ENCODE results near the gene ACIN1. TPM values are rescaled to one million over a fixed set of nuclear protein-coding genes. Genes with fewer than 3 reads are reported as not detected.

ACIN1 gene
- total and polyA plus RNA-seq, 9 of the 15 experiments (the other 6 are each of a cell fraction or from before 2014, with no cell fraction given): 5.0 to 196 (median 129) TPM

GRCh38 chr14:23056956-23057756, 37.8 kb downstream of the ACIN1 start, which contains the start of gene CDH24 (continued):
- no peak for TF ChIP-seq HES1 (IDR thresholded peaks at IDR 0.05; ENCODE audit: low read depth)
- TF ChIP-seq ERF (CRISPR knock-in tag; IDR thresholded peaks at IDR 0.05): no peak
- TF ChIP-seq KDM4B (IDR thresholded peaks at IDR 0.05; ENCODE audit: borderline replicate concordance in 2 of 2, low read depth in 1 of 2): no peak
- no peak for TF ChIP-seq ZBTB12 (CRISPR knock-in tag; IDR thresholded peaks at IDR 0.05)
- TF ChIP-seq, protein P1, sequence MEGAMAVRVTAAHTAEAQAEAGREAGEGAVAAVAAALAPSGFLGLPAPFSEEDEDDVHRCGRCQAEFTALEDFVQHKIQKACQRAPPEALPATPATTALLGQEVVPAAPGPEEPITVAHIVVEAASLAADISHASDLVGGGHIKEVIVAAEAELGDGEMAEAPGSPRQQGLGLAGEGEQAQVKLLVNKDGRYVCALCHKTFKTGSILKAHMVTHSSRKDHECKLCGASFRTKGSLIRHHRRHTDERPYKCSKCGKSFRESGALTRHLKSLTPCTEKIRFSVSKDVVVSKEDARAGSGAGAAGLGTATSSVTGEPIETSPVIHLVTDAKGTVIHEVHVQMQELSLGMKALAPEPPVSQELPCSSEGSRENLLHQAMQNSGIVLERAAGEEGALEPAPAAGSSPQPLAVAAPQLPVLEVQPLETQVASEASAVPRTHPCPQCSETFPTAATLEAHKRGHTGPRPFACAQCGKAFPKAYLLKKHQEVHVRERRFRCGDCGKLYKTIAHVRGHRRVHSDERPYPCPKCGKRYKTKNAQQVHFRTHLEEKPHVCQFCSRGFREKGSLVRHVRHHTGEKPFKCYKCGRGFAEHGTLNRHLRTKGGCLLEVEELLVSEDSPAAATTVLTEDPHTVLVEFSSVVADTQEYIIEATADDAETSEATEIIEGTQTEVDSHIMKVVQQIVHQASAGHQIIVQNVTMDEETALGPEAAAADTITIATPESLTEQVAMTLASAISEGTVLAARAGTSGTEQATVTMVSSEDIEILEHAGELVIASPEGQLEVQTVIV (CRISPR knock-in tag; IDR thresholded peaks at IDR 0.05; ENCODE audit: borderline replicate concordance): no peak
- TF ChIP-seq MIER1 (IDR thresholded peaks at IDR 0.05; ENCODE audit: low read depth): peak; percentile 55
- TF ChIP-seq MED1 (CRISPR knock-in tag; IDR thresholded peaks at IDR 0.05; ENCODE audit: borderline replicate concordance): no peak
- peak; percentile 34; the same call in 1 of the 2 replicates for TF ChIP-seq TOE1 (IDR thresholded peaks at IDR 0.05; ENCODE audit: borderline replicate concordance)
- TF ChIP-seq TOE1 (CRISPR knock-in tag; IDR thresholded peaks at IDR 0.05; ENCODE audit: borderline replicate concordance, low read depth): no peak
- no peak for TF ChIP-seq ZNF589 (CRISPR knock-in tag; IDR thresholded peaks at IDR 0.05; ENCODE audit: low read depth)
- TF ChIP-seq SAFB2 (IDR thresholded peaks at IDR 0.05; ENCODE audit: borderline replicate concordance, low read depth, low read length, severe bottlenecking): no peak
- TF ChIP-seq FOSL1 (tag; conservative IDR thresholded peaks at IDR 0.05): no peak
- TF ChIP-seq HDAC2 (IDR thresholded peaks at IDR 0.05): no peak
- TF ChIP-seq POLR2AphosphoS2 (IDR thresholded peaks at IDR 0.05; ENCODE audit: low read length): no peak
- no peak for TF ChIP-seq BRCA1 (IDR thresholded peaks at IDR 0.05)
- no peak for TF ChIP-seq BRCA1 (CRISPR knock-in tag; IDR thresholded peaks at IDR 0.05)
- TF ChIP-seq POLR2G (IDR thresholded peaks at IDR 0.05; ENCODE audit: low read depth, low read length): peak; percentile 82
- TF ChIP-seq ZNF277 (CRISPR knock-in tag; IDR thresholded peaks at IDR 0.05; ENCODE audit: borderline replicate concordance): no peak
- TF ChIP-seq ZNF41 (CRISPR knock-in tag; conservative IDR thresholded peaks at IDR 0.05): no peak
- TF ChIP-seq MAFG (tag; conservative IDR thresholded peaks at IDR 0.05): no peak
- peak; percentile 76 for TF ChIP-seq PHB2 (IDR thresholded peaks at IDR 0.05; ENCODE audit: low read depth)
- TF ChIP-seq ZNF24 (IDR thresholded peaks at IDR 0.05): no peak
- TF ChIP-seq, protein P2, sequence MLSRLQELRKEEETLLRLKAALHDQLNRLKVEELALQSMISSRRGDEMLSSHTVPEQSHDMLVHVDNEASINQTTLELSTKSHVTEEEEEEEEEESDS (CRISPR knock-in tag; IDR thresholded peaks at IDR 0.05): no peak

Data from K562 (cell line).